Measurements from ENCODE around the gene FBXW11. TPM values are rescaled to one million over a fixed set of nuclear protein-coding genes. Genes with fewer than 3 reads are reported as not detected.

Gene FBXW11
- total RNA-seq, 2 donors from 2014 or later = 54.7 to 61.4 TPM

DNA sequence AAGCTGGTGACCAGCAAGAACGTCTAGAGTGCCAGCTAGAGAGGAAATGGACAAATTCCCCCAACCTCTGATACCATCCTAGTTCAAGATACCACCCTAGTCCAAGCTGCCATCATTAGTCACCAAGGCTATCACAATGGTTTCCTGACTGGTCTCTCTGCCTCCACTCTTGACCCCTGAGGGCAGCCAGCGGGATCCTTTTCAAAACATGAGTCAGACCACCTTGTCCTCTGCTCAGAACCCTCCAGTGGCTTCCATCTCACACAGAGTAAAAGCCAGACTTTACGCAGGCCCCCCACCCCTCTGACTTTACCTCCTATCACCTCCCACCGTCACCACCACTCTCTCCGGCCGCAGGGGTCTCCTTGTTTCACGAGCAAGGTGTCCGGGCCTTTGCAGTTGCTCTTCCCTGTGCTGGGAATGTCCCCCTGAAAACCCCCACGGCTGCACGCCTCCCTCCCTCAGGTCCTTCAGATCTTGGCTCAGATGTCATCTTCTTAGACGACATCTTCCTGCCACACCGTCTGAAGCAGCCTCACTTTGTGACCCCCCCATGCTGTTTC is 42.2 kb upstream of the FBXW11 start:
- 95% methylated on average over 12 of the region's 12 CpGs for WGBS
- intact Hi-C loops (cut with DNase I) = no loop called here

GRCh38 chr5:172048170-172048422 is 41.7 kb upstream of the FBXW11 start:
- no peak for DNase-seq (ENCODE audit: low spot score)
- Histone ChIP-seq H3K4me3 (no peak overlapping the region), H3K4me1 (replicated peaks) (no peaks in the 10 kb centered on the region), H3K27me3 (replicated peaks; ENCODE audit: insufficient read depth) (no peaks in the 10 kb centered on the region), H3K27ac (no peak overlapping the region), H3K9me3 (no peaks in the 10 kb centered on the region), H3K36me3 (no peaks in the 10 kb centered on the region)
- TF ChIP-seq POLR2A (IDR thresholded peaks at IDR 0.05) = no peak
- TF ChIP-seq, protein P1, sequence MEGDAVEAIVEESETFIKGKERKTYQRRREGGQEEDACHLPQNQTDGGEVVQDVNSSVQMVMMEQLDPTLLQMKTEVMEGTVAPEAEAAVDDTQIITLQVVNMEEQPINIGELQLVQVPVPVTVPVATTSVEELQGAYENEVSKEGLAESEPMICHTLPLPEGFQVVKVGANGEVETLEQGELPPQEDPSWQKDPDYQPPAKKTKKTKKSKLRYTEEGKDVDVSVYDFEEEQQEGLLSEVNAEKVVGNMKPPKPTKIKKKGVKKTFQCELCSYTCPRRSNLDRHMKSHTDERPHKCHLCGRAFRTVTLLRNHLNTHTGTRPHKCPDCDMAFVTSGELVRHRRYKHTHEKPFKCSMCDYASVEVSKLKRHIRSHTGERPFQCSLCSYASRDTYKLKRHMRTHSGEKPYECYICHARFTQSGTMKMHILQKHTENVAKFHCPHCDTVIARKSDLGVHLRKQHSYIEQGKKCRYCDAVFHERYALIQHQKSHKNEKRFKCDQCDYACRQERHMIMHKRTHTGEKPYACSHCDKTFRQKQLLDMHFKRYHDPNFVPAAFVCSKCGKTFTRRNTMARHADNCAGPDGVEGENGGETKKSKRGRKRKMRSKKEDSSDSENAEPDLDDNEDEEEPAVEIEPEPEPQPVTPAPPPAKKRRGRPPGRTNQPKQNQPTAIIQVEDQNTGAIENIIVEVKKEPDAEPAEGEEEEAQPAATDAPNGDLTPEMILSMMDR (IDR thresholded peaks at IDR 0.05) = no peak
- WGBS = 96% methylated on average over 1 of the region's 1 CpG
- intact Hi-C loops (cut with DNase I) = no loop called here

More for the DNA sequence above, 42.2 kb upstream of the FBXW11 start:
- DNase-seq (ENCODE audit: low spot score) = no peak
- Histone ChIP-seq H3K27ac (no peak overlapping the region), H3K27me3 (replicated peaks; ENCODE audit: insufficient read depth) (no peaks in the 10 kb centered on the region), H3K9me3 (no peaks in the 10 kb centered on the region), H3K4me3 (no peak overlapping the region), H3K36me3 (no peaks in the 10 kb centered on the region), H3K4me1 (replicated peaks) (no peaks in the 10 kb centered on the region)
- TF ChIP-seq POLR2A (IDR thresholded peaks at IDR 0.05) (no peak), POLR2AphosphoS5 (IDR thresholded peaks at IDR 0.05) (no peak)
- TF ChIP-seq, protein P1 (IDR thresholded peaks at IDR 0.05) = no peak

DNA sequence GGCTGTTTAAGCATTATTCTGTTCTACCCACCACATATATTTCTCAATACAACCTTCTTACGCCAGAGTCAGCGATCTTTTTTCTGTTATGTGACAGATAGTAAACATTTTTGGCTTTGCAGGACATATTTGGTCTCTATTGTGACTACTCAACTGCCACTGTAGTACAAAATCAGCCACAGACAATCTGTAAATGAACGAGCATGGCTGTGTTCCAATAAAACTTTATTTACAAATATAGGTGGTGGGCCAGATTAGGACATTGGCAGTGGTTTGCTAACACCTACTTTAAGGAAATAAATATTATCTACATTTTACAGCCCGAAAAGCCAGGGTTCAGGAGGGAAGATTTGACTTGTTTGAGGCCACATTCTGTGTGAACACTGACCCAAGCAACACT is 40.2 kb upstream of the FBXW11 start:
- Histone ChIP-seq H3K27ac (no peak overlapping the region), H3K4me3 (no peak overlapping the region), H3K36me3 (no peaks in the 10 kb centered on the region), H3K9me3 (no peaks in the 10 kb centered on the region), H3K27me3 (replicated peaks; ENCODE audit: insufficient read depth) (no peaks in the 10 kb centered on the region), H3K4me1 (replicated peaks) (no peaks in the 10 kb centered on the region)
- DNase-seq (ENCODE audit: low spot score) = no peak
- intact Hi-C loops (cut with DNase I) = no loop called here
- 88% methylated on average over 4 of the region's 4 CpGs for WGBS
- TF ChIP-seq POLR2A (IDR thresholded peaks at IDR 0.05) (no peak), POLR2AphosphoS5 (IDR thresholded peaks at IDR 0.05) (no peak)
- TF ChIP-seq, protein P1 (IDR thresholded peaks at IDR 0.05) = no peak

GRCh38 chr5:172045315-172045632 is 38.8 kb upstream of the FBXW11 start:
- no peak for DNase-seq (ENCODE audit: low spot score)
- Histone ChIP-seq H3K9me3 (no peaks in the 10 kb centered on the region), H3K27me3 (replicated peaks; ENCODE audit: insufficient read depth) (no peaks in the 10 kb centered on the region), H3K27ac (no peak overlapping the region), H3K36me3 (no peaks in the 10 kb centered on the region), H3K4me3 (no peak overlapping the region), H3K4me1 (replicated peaks) (no peaks in the 10 kb centered on the region)
- TF ChIP-seq POLR2A (IDR thresholded peaks at IDR 0.05) = no peak
- TF ChIP-seq, protein P1 (IDR thresholded peaks at IDR 0.05) = no peak
- TF ChIP-seq POLR2AphosphoS5 (IDR thresholded peaks at IDR 0.05) = no peak
- WGBS = 93% methylated on average over 7 of the region's 7 CpGs
- intact Hi-C loops (cut with DNase I) = no loop called here

DNA sequence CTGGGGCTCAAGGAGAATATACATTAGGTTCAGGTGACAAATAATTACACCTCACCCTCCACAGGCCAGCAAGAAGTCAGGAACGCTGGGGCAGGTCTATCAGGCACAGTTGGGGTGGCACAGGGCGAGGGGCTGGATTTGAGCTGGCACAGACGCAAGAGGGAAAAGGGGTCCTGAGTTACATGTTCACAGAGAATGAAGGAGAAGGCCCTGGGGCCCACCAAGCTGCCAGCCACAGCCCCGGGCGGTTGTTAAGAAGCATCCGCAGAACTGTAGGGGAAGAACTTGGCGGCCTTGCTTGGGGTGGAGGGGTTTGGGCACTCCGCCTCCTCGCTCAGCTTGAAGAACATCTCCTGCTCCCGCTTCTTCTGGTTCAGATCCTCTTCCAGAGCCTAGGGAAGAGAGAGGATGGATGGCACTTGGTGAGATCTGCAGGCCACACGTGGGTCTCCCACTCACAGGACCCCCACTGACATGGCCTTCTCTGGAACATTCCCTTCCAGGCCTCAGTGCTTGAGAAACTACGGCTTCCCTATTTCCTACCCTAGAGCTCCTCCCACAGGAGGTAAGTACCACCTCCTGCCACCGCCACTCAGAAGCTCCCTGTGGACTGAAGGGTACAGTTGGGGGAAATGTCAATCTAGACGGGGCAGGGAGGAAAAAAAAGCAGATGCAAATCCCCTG is 38.3 kb upstream of the FBXW11 start:
- intact Hi-C loops (cut with DNase I) = loop anchor here (5.0 kb wide), 1 partner anchor 627 kb away; the partner anchor contains the start of gene FGF18
- TF ChIP-seq, protein P1 (IDR thresholded peaks at IDR 0.05) = no peak
- TF ChIP-seq POLR2AphosphoS5 (IDR thresholded peaks at IDR 0.05) = no peak
- Histone ChIP-seq H3K27me3 (replicated peaks; ENCODE audit: insufficient read depth) (no peaks in the 10 kb centered on the region), H3K4me1 (replicated peaks) (no peaks in the 10 kb centered on the region), H3K4me3 (no peak overlapping the region), H3K9me3 (no peaks in the 10 kb centered on the region), H3K27ac (no peak overlapping the region), H3K36me3 (no peaks in the 10 kb centered on the region)
- WGBS = 90% methylated on average over 14 of the region's 14 CpGs
- no peak for DNase-seq (ENCODE audit: low spot score)
